ENCODE data around the gene FBXW12. TPM values are rescaled to one million over a fixed set of nuclear protein-coding genes. Genes with fewer than 3 reads are reported as not detected.

The FBXW12 gene
- total RNA-seq, 1 donor from 2014 or later = not detected

DNA sequence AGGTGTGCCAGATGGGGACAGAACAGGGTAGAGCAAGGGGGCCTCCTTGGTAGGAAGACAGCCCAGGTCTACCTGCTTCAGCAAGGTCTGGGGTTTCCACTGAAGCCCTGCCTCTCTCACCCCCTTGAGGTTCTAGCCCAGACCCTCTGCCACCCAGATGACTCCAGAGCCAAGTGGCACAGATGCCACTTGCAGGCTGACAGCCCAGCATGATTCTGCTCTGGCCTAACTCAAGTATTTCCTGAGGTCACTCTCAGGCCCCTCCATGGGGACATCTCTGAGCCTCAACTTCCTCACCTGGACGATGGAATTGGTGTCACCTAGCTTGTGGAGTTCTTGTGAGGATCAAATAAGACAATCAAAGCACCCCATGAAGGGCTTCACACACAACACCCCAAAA, 34.0 kb downstream of the FBXW12 start:
- Mint-ChIP-seq H3K4me1 (ENCODE audit: low read depth) (no peaks in the 10 kb centered on the region), H3K27ac (no peak overlapping the region), H3K9me3 (no peaks in the 10 kb centered on the region), H3K36me3 (ENCODE audit: low read depth) (no peaks in the 10 kb centered on the region), H3K4me3 (no peak overlapping the region), H3K27me3 (ENCODE audit: insufficient read depth) (no peaks in the 10 kb centered on the region)
- DNase-seq (ENCODE audit: low spot score) = no peak
- intact Hi-C loops (cut with micrococcal nuclease) = loop anchor here (10.0 kb wide), 1 partner anchor 229 kb away; the partner anchor contains the start of gene SLC26A6

GRCh38 chr3:48406443-48407431, 34.7 kb downstream of the FBXW12 start:
- Mint-ChIP-seq H3K4me1 (ENCODE audit: low read depth) (no peaks in the 10 kb centered on the region), H3K27me3 (ENCODE audit: insufficient read depth) (no peaks in the 10 kb centered on the region), H3K9me3 (no peaks in the 10 kb centered on the region), H3K36me3 (ENCODE audit: low read depth) (no peaks in the 10 kb centered on the region), H3K4me3 (no peak overlapping the region), H3K27ac (no peak overlapping the region)
- intact Hi-C loops (cut with micrococcal nuclease) = loop anchor here (10.0 kb wide), 1 partner anchor 228 kb away; the partner anchor contains the start of gene SLC26A6
- DNase-seq (ENCODE audit: low spot score) = no peak

- intact Hi-C loops (cut with micrococcal nuclease) = loop anchor here (10.0 kb wide), 1 partner anchor 227 kb away; the partner anchor contains the start of gene SLC26A6
Observed at GRCh38 chr3:48407542-48408099, 35.6 kb downstream of the FBXW12 start.

GRCh38 chr3:48408823-48409281, 36.8 kb downstream of the FBXW12 start:
- DNase-seq (ENCODE audit: low spot score) = no peak
- Mint-ChIP-seq H3K27me3 (ENCODE audit: insufficient read depth) (no peaks in the 10 kb centered on the region), H3K4me3 (no peak overlapping the region), H3K9me3 (no peaks in the 10 kb centered on the region), H3K27ac (no peak overlapping the region), H3K4me1 (ENCODE audit: low read depth) (no peaks in the 10 kb centered on the region), H3K36me3 (ENCODE audit: low read depth) (no peaks in the 10 kb centered on the region)
- intact Hi-C loops (cut with micrococcal nuclease) = loop anchor here (10.0 kb wide), 1 partner anchor 226 kb away; the partner anchor contains the start of gene SLC26A6

More at GRCh38 chr3:48407542-48408099, 35.6 kb downstream of the FBXW12 start:
- Mint-ChIP-seq H3K4me1 (ENCODE audit: low read depth) (no peaks in the 10 kb centered on the region), H3K4me3 (no peak overlapping the region), H3K36me3 (ENCODE audit: low read depth) (no peaks in the 10 kb centered on the region), H3K27ac (no peak overlapping the region), H3K27me3 (ENCODE audit: insufficient read depth) (no peaks in the 10 kb centered on the region), H3K9me3 (no peaks in the 10 kb centered on the region)
- DNase-seq (ENCODE audit: low spot score) = no peak

DNA sequence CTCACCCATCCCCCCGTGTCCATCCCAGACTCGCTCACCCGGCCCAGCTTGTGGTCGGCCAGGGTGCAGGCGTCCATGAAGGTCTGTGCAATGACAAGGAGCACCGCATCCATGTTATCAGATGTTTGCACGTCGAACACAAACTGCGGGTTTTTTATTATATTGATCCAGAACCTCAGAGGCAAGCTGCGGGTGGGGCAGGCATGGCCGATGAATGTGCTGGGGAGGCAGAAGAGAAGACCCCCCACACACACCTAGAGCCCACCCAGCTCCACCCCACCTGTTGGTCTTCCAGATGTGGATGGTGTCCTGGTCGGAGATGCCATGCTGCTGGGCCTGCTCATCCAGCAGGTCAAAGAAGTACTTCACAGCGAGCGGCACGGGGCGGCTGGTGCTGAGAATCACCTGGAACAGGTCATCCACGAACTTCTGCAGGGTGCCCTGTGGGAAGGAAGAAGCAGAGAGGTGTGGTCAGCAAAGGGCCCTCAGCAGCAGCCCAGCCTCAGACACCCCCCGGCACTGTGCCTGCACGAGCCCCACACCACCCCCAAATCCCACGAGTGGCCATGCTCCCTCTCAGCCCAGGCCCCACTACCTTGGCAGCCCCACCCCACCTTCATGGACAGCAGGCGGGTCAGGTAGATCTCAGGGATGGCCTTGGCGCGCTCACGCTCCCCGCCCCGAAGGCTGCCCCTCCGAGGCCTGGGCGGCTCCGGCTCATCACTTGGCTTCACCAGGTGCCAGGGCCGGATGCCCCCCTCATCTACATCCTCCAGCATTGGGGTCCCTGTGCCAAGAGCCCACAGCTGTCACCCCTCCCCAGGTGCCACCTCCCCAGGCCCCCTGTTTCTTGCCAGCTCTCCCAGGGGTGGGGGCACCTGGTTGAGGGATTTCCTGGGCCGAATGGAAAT, 37.5 kb downstream of the FBXW12 start:
- no peaks in the 10 kb centered on the region for H3K36me3 Mint-ChIP-seq (ENCODE audit: low read depth)
- no peak for DNase-seq (ENCODE audit: low spot score)
- no peaks in the 10 kb centered on the region for H3K27me3 Mint-ChIP-seq (ENCODE audit: insufficient read depth)
- intact Hi-C loops (cut with micrococcal nuclease) = loop anchor here (10.0 kb wide), 1 partner anchor 225 kb away; the partner anchor contains the start of gene SLC26A6
- no peak overlapping the region for H3K27ac Mint-ChIP-seq
- H3K9me3 Mint-ChIP-seq = no peaks in the 10 kb centered on the region
- no peak overlapping the region for H3K4me3 Mint-ChIP-seq
- H3K4me1 Mint-ChIP-seq (ENCODE audit: low read depth) = no peaks in the 10 kb centered on the region

GRCh38 chr3:48410205-48411040, 38.4 kb downstream of the FBXW12 start:
- Mint-ChIP-seq H3K4me3 (no peak overlapping the region), H3K9me3 (no peaks in the 10 kb centered on the region), H3K27ac (no peak overlapping the region), H3K36me3 (ENCODE audit: low read depth) (no peaks in the 10 kb centered on the region), H3K27me3 (ENCODE audit: insufficient read depth) (no peaks in the 10 kb centered on the region), H3K4me1 (ENCODE audit: low read depth) (no peaks in the 10 kb centered on the region)
- intact Hi-C loops (cut with micrococcal nuclease) = no loop called here
- no peak for DNase-seq (ENCODE audit: low spot score)

GRCh38 chr3:48411041-48411588, 39.1 kb downstream of the FBXW12 start:
- H3K36me3 Mint-ChIP-seq (ENCODE audit: low read depth) = no peaks in the 10 kb centered on the region
- intact Hi-C loops (cut with micrococcal nuclease) = no loop called here
- DNase-seq (ENCODE audit: low spot score) = no peak
- H3K27me3 Mint-ChIP-seq (ENCODE audit: insufficient read depth) = no peaks in the 10 kb centered on the region
- H3K27ac Mint-ChIP-seq = no peak overlapping the region
- H3K4me3 Mint-ChIP-seq = no peak overlapping the region
- H3K4me1 Mint-ChIP-seq (ENCODE audit: low read depth) = no peaks in the 10 kb centered on the region
- H3K9me3 Mint-ChIP-seq = no peaks in the 10 kb centered on the region

GRCh38 chr3:48411606-48412374, 39.8 kb downstream of the FBXW12 start:
- Mint-ChIP-seq H3K27ac (no peak overlapping the region), H3K9me3 (no peaks in the 10 kb centered on the region), H3K36me3 (ENCODE audit: low read depth) (no peaks in the 10 kb centered on the region), H3K27me3 (ENCODE audit: insufficient read depth) (no peaks in the 10 kb centered on the region), H3K4me1 (ENCODE audit: low read depth) (no peaks in the 10 kb centered on the region), H3K4me3 (no peak overlapping the region)
- DNase-seq (ENCODE audit: low spot score) = no peak
- intact Hi-C loops (cut with micrococcal nuclease) = no loop called here

DNA sequence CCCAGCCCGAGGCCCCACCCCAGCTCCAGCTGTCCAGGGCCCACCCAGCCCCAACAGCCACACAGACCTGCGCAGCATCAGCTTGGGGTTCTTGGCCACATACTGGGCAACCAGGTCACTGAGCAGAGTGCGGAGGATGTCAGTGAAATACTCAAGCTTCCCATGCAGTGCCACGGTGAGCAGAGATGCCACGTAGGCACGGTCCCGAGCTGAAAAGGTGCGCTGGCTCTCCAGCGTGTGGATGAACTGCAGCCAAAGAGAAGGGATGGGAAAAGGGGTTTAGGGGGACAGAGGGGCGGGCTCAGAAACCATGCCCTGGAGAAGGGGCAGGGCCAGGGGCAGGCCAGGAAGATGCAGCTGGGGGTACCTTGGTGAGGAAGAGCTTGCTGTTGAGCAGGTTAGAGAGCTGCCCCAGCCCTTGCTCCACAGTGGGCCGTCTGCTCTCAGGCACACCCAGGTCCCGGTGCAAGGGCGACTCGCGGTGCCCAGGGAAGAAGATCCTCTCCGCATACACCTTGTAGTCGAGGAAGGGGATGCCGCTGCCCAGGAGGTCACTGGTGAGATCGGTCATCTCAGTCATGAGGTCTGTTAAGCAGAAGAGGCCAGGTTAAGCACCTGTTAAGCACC, 40.5 kb downstream of the FBXW12 start:
- H3K36me3 Mint-ChIP-seq (ENCODE audit: low read depth) = no peaks in the 10 kb centered on the region
- no peak for DNase-seq (ENCODE audit: low spot score)
- H3K4me3 Mint-ChIP-seq = no peak overlapping the region
- H3K9me3 Mint-ChIP-seq = no peaks in the 10 kb centered on the region
- H3K4me1 Mint-ChIP-seq (ENCODE audit: low read depth) = no peaks in the 10 kb centered on the region
- H3K27ac Mint-ChIP-seq = no peak overlapping the region
- intact Hi-C loops (cut with micrococcal nuclease) = no loop called here
- H3K27me3 Mint-ChIP-seq (ENCODE audit: insufficient read depth) = no peaks in the 10 kb centered on the region

DNA sequence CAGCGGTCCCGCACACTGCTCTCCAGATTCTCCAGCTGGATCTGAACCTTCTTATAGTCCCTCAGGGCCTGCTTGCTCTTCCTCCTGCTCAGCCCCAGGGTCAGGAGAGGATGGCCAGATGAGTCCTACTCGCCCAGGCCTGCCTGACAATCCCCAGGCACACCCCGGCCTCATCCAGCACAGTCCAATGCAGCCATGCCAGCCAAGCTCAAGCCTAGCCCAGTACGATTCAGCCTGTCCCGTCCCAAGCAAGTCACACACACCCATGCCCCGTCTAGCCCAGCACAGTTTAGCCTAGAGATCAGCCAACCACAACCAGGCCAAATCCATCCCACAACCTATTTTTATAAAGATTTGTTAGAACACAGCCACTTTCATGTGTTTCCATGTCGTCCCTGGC, 41.1 kb downstream of the FBXW12 start:
- no peak for DNase-seq (ENCODE audit: low spot score)
- Mint-ChIP-seq H3K4me3 (no peak overlapping the region), H3K27ac (no peak overlapping the region), H3K27me3 (ENCODE audit: insufficient read depth) (no peaks in the 10 kb centered on the region), H3K9me3 (no peaks in the 10 kb centered on the region), H3K36me3 (ENCODE audit: low read depth) (no peaks in the 10 kb centered on the region), H3K4me1 (ENCODE audit: low read depth) (no peaks in the 10 kb centered on the region)
- intact Hi-C loops (cut with micrococcal nuclease) = no loop called here

- intact Hi-C loops (cut with micrococcal nuclease) = no loop called here
- Mint-ChIP-seq H3K36me3 (ENCODE audit: low read depth) (no peaks in the 10 kb centered on the region), H3K4me3 (no peak overlapping the region), H3K27ac (no peak overlapping the region), H3K27me3 (ENCODE audit: insufficient read depth) (no peaks in the 10 kb centered on the region), H3K9me3 (no peaks in the 10 kb centered on the region), H3K4me1 (ENCODE audit: low read depth) (no peaks in the 10 kb centered on the region)
- no peak for DNase-seq (ENCODE audit: low spot score)
Observed at GRCh38 chr3:48413611-48414010, 41.6 kb downstream of the FBXW12 start.
